Measurements from ENCODE around the gene ADAM20.
"Not testable (repeated sequence)": the region's sequence is repeated elsewhere in the genome, so short reads cannot be mapped to it uniquely, and the experiment has no call there.

The ADAM20 gene

GRCh38 chr14:70498191-70498590 is 36.6 kb downstream of the ADAM20 start:
- TF ChIP-seq CTCF (IDR thresholded peaks at IDR 0.05) = no peak
- H3K36me3 ChIP-seq = no peaks in the 10 kb centered on the region
- H3K9me3 ChIP-seq = no peaks in the 10 kb centered on the region
- H3K27ac ChIP-seq = no peak overlapping the region
- H3K4me1 ChIP-seq (ENCODE audit: control insufficient read depth in 1 of 2, insufficient read depth in 1 of 2, low read depth in 1 of 2, low read length in 1 of 2) = no peaks in the 10 kb centered on the region
- H3K27me3 ChIP-seq = no peaks in the 10 kb centered on the region
- no peak overlapping the region for H3K4me3 ChIP-seq (ENCODE audit: low read depth in 1 of 2, low read length in 1 of 2)

- Histone ChIP-seq H3K27ac (no peak overlapping the region), H3K9me3 (peaks cover 23% of the 10 kb centered on the region)
- TF ChIP-seq CTCF (IDR thresholded peaks at IDR 0.05) = no peak
These were observed 45.1 kb downstream of the ADAM20 start for GRCh38 chr14:70489579-70490200.

GRCh38 chr14:70477356-70478105 is 57.3 kb downstream of the ADAM20 start:
- not testable (repeated sequence) for H3K4me3 ChIP-seq (ENCODE audit: low read depth in 1 of 2, low read length in 1 of 2); H3K36me3 ChIP-seq

More at GRCh38 chr14:70489579-70490200, 45.1 kb downstream of the ADAM20 start:
- Histone ChIP-seq H3K27me3 (no peaks in the 10 kb centered on the region), H3K4me1 (ENCODE audit: control insufficient read depth in 1 of 2, insufficient read depth in 1 of 2, low read depth in 1 of 2, low read length in 1 of 2) (no peaks in the 10 kb centered on the region), H3K36me3 (no peaks in the 10 kb centered on the region), H3K4me3 (ENCODE audit: low read depth in 1 of 2, low read length in 1 of 2) (no peak overlapping the region)

GRCh38 chr14:70475459-70475858 is 59.3 kb downstream of the ADAM20 start:
- H3K27me3 ChIP-seq; H3K27ac ChIP-seq; H3K9me3 ChIP-seq; H3K36me3 ChIP-seq; H3K4me1 ChIP-seq (ENCODE audit: control insufficient read depth in 1 of 2, insufficient read depth in 1 of 2, low read depth in 1 of 2, low read length in 1 of 2); H3K4me3 ChIP-seq (ENCODE audit: low read depth in 1 of 2, low read length in 1 of 2): not testable (repeated sequence)

More at GRCh38 chr14:70477356-70478105, 57.3 kb downstream of the ADAM20 start:
- not testable (repeated sequence) for H3K9me3 ChIP-seq; H3K27me3 ChIP-seq; H3K27ac ChIP-seq; H3K4me1 ChIP-seq (ENCODE audit: control insufficient read depth in 1 of 2, insufficient read depth in 1 of 2, low read depth in 1 of 2, low read length in 1 of 2)

GRCh38 chr14:70473825-70474224 is 61.0 kb downstream of the ADAM20 start:
- no peak for TF ChIP-seq CTCF (IDR thresholded peaks at IDR 0.05)
- Histone ChIP-seq H3K27ac (no peak overlapping the region), H3K4me3 (ENCODE audit: low read depth in 1 of 2, low read length in 1 of 2) (no peak overlapping the region), H3K27me3 (no peaks in the 10 kb centered on the region), H3K9me3 (no peaks in the 10 kb centered on the region), H3K36me3 (no peaks in the 10 kb centered on the region), H3K4me1 (ENCODE audit: control insufficient read depth in 1 of 2, insufficient read depth in 1 of 2, low read depth in 1 of 2, low read length in 1 of 2) (no peaks in the 10 kb centered on the region)

All from neutrophil (primary cell).